Iris pigment epithelial cell (primary cell): ENCODE data around the gene GCDH.
A peak's percentile ranks its signal among the peaks of the same experiment; 100 is the strongest.
"Not testable (repeated sequence)": the region's sequence is repeated elsewhere in the genome, so short reads cannot be mapped to it uniquely, and the experiment has no call there.

Experiments used
- DNase-seq: peaks from one replicate; pipeline ENCODE4 v3.0.0-alpha.2; 2011; ENCODE audit warnings: low read depth

Gene GCDH

DNA sequence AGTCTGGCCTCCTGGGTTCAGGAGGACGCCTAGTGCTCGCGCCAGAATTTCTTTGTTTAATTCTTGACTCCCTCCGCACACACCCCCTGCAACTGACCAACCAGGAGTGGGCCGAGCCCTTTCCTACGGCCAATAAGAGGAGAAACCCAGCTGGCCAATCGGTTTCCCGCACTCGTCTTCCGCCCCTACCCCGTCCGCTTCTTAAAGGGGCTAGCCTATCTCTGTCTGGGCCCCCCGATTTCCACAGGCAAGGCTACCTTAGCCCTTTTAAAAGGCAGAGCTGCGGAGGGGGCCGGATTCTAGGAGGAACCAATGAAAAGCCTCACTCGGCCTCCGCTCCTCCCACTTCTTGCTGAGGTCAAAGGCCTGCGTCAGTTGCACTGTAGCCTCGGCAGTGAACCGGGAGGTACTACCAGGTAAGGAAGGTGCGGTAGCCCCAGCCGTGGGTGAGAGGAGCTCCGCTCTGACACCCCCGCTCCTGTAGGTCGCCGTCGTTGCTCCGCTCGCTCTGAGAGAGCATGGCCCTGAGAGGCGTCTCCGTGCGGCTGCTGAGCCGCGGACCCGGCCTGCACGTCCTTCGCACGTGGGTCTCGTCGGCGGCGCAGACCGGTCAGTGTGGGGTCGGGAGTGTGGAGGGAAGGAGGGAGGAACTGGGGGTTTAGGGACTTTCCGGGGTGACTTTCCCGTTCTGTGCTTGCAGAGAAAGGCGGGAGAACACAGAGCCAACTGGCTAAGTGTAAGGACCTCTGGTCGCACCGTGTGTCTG is at the start of gene GCDH:
Gene GCDH, plus strand, starts transcription at position 374 of the 766 bp plus-strand sequence. Its CDS starts 145 bp downstream, at position 519.
- DNase-seq: peak; percentile 100

DNA sequence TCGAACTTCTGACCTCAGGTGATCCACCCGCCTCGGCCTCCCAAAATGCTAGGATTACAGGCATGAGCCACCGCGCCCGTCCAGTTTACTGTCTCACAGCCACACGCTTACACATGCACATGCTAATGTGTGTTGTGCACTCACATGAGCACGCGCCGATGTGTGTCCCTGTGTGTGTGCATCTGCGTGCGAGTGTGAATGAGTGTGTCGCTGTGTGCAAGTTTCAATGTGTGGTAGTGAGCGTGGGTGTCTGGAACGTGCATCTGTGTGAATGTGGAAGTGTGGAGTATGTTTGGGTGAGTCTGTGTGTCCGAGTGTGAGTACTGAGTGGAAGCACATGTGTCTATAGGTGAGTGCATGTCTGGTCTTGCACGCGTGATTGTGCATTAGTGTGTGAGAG is 48.4 kb upstream of the GCDH start:
- DNase-seq: no peak

DNA sequence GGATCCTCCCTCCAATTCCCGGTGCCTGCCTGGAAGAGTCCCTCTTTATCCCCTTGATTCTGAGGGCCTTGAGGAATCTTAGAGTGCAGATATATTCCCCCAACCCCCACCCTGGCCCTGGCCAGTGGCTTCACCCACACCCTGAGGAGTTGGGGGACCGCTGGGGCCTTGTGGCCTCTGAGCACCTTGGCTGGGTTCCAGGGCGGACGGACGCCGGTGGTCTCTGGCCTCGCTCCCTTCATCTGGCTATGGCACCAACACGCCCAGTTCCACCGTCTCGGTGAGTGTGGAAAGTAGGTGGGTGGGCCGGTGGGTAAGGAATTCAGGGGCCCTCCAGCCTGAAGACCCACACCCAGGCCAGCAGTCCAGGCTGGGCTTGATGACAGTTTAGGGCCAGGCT is 47.6 kb upstream of the GCDH start:
- no peak for DNase-seq

DNA sequence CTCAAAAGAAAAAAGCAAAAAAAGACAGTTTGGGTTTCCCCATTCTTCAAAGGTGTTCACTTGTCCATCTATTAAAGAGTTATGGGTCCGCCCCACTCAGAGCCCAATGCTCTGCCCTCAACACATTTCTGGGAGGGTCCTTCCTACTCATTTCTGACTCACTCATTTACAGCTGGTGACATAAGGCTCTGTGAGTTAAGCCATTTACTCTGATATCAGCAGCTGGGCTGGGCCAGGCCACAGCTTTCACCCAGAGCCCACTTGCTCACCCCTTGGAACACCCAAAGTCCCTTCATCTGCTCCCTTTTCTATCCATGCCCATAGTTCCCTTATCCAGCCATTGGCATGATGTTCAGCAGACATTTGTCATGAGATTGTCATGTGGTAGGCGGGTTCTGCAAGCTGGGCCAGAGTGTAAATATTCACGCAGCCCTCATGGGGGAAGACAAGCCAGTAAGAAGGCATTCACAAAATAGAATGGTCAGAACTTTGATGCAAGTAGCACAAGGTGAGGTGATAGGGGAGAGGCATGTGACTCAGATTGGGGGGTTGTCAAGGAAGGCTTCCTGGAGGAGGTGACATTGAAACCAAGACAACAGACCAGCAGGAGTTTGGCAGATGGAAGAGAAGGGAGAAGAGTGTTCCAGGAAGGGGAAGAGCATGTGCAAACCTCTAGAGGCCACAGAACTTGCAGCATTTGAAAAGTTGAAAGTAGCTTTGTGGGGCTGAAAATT is 46.8 kb upstream of the GCDH start:
- DNase-seq: no peak

DNA sequence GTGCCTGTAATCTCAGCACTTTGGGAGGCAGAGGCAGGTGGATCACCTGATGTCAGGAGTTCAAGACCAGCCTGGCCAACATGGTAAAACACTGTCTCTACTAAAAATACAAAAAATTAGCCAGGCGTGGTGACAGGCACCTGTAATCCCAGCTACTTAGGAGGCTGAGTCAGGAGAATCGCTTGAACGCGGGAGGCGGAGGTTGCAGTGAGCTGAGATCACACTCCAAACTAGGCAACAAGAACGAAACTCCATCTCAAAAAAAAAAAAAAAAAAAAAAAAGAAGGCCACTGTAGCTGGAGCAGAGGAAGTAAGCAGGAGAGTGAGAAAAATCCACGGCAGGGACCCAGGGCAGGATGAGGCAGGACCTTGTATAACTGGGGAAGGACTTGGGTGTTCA is 44.3 kb upstream of the GCDH start:
- not testable (repeated sequence) for DNase-seq

DNA sequence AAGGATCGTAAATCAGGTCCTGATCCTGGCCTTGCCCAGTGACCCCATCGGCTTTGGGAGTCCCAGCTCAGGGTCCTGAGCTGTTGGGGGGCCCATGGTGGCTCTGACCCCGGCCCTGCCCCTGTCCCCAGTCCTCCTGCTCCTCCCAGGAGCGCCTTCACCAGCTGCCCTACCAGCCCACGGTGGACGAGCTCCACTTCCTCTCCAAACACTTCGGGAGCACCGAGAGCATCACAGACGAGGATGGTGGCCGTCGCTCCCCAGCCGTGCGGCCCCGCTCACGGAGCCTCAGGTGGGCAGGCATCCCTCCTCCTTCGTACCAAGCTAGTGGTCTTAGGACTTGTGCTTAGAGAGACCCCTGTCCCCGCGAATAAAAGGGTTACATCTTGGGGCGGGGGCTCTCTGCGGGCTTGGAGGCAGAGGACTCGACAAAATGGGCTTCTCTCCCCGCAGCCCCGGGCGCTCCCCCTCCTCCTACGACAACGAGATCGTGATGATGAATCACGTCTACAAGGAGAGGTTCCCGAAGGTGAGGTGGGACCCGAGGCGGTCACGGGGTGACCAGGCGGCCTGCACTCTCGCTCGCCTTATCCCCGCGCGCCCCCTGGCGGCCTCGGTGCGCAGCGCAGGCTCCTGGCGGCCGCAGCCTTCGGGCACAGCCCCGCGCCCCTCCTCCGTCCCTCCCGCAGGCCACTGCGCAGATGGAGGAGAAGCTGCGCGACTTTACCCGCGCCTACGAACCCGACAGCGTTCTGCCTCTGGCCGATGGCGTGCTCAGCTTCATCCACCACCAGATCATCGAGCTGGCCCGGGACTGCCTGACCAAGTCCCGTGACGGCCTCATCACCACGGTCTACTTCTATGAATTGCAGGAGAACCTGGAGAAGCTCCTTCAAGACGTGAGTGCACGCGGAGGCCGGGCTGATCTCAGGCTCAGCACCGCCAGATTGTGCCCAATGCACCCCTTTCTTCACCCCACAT is 43.5 kb upstream of the GCDH start:
- DNase-seq: peak; percentile 71

DNA sequence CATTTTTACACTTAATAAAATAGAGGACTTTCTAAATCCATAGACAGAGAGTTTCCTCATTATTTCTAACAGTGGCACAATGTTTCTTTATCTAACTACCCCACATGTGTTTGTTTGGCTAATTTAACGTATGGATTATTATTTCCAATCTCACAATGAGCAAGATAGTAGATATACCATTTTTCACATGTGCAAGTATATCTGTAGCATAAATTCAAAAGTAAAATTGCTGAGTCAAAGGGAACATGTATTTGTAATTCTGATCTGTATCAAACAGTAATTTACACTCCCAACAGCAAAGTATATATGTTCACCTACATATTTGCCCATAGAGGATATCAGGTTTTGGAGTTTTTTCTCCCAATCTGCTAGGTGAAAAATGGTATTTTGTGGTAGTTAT is 34.3 kb upstream of the GCDH start:
- DNase-seq: no peak

DNA sequence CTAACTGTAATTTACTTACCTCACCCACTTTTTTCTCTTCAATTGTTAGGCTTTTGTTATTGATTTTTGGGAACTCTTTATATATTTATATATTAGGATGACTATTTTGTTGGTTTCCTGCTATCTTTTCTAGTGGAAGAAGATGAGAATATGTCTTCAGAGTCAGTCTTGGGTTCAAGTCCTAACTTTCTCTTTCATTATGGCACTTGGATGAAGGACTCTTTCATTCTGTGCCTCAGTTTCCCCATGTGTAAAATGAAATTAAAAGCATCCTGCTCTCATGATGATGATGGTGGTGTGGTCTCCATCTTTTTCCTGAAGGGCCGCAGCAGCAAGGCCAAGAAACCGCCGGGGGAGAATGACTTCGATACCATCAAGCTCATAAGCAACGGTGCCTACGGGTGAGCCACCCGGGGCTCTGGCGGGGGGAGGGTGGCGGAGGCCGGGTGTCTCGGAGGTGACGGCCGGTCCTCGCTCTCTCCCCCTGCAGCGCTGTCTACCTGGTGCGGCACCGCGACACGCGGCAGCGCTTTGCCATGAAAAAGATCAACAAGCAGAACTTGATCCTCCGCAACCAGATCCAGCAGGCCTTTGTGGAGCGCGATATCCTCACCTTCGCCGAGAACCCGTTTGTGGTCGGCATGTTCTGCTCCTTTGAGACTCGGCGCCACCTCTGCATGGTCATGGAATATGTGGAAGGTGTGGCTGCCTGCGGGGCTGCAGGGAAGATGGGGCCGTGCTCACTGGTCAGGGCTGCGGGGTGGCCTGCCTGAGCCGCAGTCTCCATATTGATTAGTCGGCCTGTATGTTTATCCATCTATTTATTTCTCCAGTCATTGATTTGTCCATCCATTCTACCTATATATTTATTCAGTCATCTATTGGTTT is 32.7 kb upstream of the GCDH start:
- DNase-seq: no peak

DNA sequence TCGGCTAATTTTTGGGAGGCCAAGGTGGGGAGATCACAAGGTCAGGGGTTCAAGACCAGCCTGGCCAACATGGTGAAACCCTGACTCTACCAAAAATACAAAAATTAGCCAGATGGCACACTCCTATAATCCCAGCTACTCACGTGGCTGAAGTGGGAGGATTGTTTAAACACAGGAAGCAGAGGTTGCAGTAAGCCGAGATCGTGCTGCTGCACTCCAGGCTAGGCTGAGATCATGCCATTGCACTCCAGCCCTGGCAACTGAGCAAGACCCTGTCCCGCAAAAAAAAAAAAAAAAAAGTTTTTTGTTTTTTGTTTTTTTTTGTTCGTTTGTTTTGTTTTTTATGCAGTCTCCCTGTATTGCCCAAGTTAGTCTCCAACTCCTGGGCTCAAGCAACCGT is 31.4 kb upstream of the GCDH start:
- DNase-seq: no peak

DNA sequence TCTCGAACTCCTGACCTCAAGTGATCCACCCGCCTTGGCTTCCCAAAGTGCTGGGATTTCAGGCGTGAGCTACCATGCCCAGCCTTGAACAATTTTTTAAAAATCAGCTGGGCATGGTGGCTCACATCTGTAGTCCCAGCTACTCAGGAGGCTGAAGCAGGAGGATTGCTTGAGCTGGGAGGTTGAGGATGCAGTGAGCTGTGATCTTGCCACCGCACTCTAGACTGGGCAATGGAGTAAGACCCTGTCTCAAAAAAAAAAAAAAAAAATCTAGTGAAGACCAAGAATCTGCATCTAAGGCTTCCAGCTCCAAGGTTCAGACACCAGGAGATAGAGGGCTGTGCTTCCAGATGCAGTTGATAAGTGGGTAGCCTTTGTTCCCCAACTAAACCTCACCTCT is 26.8 kb upstream of the GCDH start:
- DNase-seq: no peak

DNA sequence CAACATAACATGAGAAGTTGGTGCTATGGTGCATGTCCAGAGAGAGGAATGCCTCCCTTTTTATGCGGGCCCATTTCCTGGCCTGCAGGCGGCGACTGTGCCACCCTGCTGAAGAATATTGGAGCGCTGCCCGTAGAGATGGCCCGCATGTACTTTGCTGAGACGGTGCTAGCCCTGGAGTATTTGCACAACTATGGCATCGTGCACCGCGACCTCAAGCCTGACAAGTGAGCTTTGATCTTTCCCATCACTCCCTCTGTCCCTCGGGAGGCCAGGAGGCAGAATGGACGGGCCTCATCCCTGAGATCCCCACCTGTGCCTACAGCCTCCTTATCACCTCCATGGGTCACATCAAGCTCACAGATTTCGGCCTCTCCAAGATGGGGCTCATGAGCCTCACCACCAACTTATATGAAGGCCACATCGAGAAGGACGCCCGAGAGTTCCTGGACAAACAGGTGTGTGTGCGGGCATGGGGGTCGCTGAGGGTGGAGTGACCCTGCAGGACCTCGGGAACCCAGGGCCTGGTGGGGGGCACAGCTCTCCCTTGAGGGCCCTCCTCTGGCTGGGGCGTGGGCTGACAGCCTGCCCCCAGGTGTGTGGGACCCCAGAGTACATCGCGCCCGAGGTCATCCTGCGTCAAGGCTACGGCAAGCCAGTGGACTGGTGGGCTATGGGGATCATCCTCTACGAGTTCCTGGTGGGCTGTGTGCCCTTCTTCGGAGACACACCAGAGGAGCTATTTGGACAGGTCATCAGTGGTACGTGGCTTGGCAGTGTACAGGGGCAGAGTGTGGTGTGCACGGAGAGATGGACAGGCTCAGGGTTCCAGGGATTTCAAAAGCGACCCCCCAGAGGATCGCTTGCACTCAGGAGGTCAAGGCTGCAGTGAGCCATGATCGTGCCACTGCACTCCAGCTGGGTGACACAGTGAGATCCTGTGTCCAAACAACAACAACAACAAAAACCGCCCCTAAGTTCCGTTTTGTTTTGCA is 25.9 kb upstream of the GCDH start:
- no peak for DNase-seq

DNA sequence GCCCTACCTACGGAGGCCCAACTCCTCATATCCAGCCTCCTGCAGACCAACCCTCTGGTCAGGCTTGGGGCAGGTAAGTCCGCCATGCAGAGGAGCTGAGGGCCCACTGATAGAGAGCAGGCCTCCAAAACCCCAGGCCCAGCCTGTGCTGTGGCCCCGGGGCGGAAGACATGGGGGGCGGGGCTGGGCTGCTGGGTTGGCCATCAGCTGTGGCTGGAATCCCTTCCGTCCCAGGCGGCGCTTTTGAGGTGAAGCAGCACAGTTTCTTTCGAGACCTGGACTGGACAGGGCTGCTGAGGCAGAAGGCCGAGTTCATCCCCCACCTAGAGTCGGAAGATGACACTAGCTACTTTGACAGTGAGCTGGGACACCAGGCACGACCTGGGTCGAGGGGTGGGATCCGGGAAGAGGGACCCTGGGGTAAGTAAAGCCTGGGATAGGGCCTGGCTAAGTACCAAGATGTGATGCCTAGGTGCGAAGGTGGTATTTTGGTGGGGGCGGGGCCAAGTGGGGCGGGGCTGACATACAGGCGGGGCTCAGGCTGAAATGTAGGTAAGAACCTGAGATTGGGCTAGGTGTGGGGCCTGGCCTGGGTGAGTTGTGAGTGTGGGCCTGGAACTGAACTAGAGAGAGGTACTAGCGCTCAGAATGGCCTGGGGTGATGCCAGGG is 25.1 kb upstream of the GCDH start:
- no peak for DNase-seq

DNA sequence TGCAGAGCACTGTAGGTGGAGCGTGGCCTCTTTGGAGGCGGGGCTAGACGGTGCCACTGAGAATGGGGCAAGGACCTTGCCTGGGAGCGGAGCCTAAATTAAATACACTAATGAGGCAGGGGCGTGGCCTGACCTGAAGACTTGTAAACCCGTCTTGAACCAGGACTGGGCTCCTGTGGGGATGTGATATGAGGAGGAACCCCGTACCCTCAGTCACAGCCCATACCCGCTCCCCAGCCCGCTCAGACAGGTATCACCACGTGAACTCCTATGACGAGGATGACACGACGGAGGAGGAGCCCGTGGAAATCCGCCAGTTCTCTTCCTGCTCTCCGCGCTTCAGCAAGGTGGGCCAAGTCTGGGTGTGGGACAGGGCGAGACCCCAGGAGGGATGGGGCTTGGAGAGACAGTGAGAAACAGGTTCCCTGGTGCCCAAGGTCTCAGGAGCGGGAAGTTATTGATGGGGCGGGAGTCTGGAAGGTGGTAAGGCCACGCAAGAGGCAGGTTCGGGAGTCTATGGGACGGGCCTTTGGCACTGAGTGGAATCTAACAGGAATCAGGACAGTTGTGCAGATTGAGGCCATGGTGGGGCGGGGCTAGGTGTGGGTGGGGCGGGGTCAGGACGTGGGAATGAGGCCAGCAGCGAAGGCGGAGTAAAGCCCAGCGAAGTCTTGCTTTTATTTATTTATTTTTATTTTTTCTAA is 24.4 kb upstream of the GCDH start:
- no peak for DNase-seq

DNA sequence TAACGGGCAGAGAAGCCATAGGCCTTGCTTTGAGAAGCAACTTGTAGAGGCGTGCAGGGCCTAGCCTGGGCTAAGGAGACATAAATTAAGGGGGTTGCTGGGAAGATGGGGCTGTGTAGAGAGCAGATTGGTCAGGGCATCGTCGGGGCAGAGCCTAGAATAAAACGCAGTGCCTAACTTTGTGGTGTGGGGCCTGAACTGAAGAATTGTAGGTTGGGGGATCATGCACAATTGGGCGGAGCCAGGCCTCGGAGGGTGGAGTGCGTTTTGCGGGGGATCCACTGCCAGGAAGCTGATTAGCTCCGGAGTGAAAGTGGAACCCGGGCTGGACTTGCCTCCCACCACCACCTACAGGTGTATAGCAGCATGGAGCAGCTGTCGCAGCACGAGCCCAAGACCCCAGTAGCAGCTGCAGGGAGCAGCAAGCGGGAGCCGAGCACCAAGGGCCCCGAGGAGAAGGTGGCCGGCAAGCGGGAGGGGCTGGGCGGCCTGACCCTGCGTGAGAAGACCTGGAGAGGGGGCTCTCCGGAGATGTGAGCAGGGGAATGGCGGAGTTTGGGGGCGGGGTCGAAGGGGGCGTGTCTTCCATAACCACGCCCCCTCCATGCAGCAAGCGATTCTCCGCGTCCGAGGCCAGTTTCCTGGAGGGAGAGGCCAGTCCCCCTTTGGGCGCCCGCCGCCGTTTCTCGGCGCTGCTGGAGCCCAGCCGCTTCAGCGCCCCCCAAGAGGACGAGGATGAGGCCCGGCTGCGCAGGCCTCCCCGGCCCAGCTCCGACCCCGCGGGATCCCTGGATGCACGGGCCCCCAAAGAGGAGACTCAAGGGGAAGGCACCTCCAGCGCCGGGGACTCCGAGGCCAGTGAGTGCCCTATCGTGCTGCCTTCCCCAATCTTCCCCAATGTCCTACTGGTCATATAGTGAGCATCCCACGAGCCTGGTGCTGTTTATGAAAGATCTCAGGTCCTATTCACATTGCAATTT is 23.6 kb upstream of the GCDH start:
- DNase-seq: peak; percentile 55

DNA sequence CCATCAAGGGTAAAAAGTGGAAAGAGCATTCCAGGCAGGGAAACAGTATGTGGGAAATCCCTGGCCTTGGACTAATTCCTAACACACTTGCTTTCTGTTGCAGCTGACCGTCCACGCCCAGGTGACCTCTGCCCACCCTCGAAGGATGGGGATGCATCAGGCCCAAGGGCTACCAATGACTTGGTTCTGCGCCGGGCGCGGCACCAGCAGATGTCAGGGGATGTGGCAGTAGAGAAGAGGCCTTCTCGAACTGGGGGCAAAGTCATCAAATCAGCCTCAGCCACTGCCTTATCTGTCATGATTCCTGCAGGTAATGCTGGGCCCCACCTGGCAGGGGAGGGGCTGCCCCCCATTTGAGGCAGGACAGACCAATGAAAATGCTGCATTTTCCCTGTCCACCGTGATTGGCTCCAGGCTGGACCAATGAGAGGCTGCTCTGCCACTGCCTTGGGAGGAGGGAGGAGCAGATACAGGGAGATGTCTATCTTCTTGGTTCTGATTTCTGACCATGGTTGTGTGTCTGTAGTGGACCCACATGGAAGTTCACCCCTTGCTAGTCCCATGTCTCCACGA is 22.3 kb upstream of the GCDH start:
- peak; percentile 43 for DNase-seq

DNA sequence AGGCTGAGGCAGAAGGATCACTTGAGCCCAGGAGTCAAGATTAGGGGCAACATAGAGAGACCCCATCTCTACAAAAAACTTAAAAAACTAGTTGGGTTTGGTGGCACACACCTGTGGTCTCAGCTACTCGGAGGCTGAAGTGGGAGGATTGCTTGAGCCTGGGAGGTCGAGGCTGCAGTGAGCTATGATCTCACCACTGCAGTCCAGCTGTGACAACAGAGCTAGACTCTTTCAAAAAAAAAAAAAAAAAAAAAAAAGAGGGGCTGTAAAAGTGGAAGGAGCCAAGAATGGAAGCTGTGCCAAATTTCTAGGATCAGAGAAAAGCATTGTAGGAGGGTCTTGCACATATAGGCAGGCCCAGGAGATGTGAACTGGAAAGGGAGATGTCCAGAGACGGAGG is 19.3 kb upstream of the GCDH start:
- no peak for DNase-seq

DNA sequence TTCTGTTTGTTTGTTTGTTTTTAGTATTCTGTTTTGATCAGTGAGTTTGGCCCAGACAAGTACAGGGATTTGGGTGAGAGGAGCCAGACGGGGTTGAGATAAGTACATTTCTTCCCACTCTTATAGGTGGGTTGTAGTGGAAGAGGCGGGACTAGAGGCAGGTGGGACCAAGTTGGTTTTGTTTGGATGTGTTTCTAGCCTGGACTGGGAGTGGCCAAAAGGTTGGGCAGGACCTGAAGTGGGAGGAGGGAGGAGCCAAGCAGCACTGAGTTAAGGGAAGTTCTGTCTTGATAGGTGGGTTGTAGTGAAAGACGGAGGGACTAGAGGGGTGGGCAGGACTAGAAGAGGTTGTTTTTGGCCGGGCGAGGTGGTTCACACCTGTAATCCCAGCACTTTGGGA is 18.7 kb upstream of the GCDH start:
- DNase-seq: no peak
